Kidney epithelial cell (primary cell): ENCODE measurements around the gene RGPD3. TPM values are rescaled to one million over a fixed set of nuclear protein-coding genes. Genes with fewer than 3 reads are reported as not detected.
"Not testable (repeated sequence)": the region's sequence is repeated elsewhere in the genome, so short reads cannot be mapped to it uniquely, and the experiment has no call there.

Experiments
- DNase-seq: peaks from one replicate; pipeline ENCODE4 v3.0.0-alpha.2; 2010; ENCODE audit warnings: low read depth
- H3K27me3 ChIP-seq: 2 replicates; pipeline ENCODE4 v1.6.0; 2011; ENCODE audit warnings: low read length; ENCODE audit not compliant: control insufficient read depth, insufficient read depth
- H3K36me3 ChIP-seq: 2 replicates; pipeline ENCODE4 v1.5.1; 2011; ENCODE audit warnings: low read length; ENCODE audit not compliant: control insufficient read depth, insufficient read depth
- H3K4me3 ChIP-seq: 2 replicates; pipeline ENCODE4 v1.5.1; 2011; ENCODE audit warnings: low read depth, mild to moderate bottlenecking, control low read depth, low read length
- total RNA-seq: library from RNA; depleted of rRNA; stranded (reverse); fragments of >200 nt; gene quantifications from 2 replicates; pipeline ENCODE4 v1.2.3, GENCODE V29; 2015

RGPD3 gene
- total RNA-seq, 1 donor from 2014 or later = 0.46 TPM

GRCh38 chr2:106504787-106505186 is 36.6 kb upstream of the RGPD3 start:
- H3K36me3 ChIP-seq, H3K27me3 ChIP-seq, H3K4me3 ChIP-seq, DNase-seq: not testable (repeated sequence)

- not testable (repeated sequence) for H3K4me3 ChIP-seq, DNase-seq, H3K36me3 ChIP-seq, H3K27me3 ChIP-seq
Measured at GRCh38 chr2:106504192-106504591, 36.0 kb upstream of the RGPD3 start.

- not testable (repeated sequence) for H3K27me3 ChIP-seq, H3K4me3 ChIP-seq, DNase-seq, H3K36me3 ChIP-seq
Measured at GRCh38 chr2:106502351-106502750, 34.1 kb upstream of the RGPD3 start.

GRCh38 chr2:106500350-106500749 is 32.1 kb upstream of the RGPD3 start:
- H3K36me3 ChIP-seq, H3K4me3 ChIP-seq, DNase-seq, H3K27me3 ChIP-seq: not testable (repeated sequence)

GRCh38 chr2:106498549-106498948 is 30.3 kb upstream of the RGPD3 start:
- not testable (repeated sequence) for DNase-seq, H3K36me3 ChIP-seq, H3K4me3 ChIP-seq, H3K27me3 ChIP-seq

- not testable (repeated sequence) for DNase-seq, H3K4me3 ChIP-seq, H3K27me3 ChIP-seq, H3K36me3 ChIP-seq
Measured at GRCh38 chr2:106492913-106493312, 24.7 kb upstream of the RGPD3 start.

- not testable (repeated sequence) for H3K27me3 ChIP-seq, H3K36me3 ChIP-seq, DNase-seq, H3K4me3 ChIP-seq
Measured at GRCh38 chr2:106492399-106492798, 24.2 kb upstream of the RGPD3 start.

- H3K4me3 ChIP-seq, H3K27me3 ChIP-seq, H3K36me3 ChIP-seq, DNase-seq: not testable (repeated sequence)
Measured at GRCh38 chr2:106489701-106490100, 21.5 kb upstream of the RGPD3 start.

- not testable (repeated sequence) for H3K36me3 ChIP-seq, H3K4me3 ChIP-seq, H3K27me3 ChIP-seq, DNase-seq
Measured at GRCh38 chr2:106487386-106488191, 19.4 kb upstream of the RGPD3 start.

- not testable (repeated sequence) for H3K4me3 ChIP-seq, H3K27me3 ChIP-seq, H3K36me3 ChIP-seq, DNase-seq
Measured at GRCh38 chr2:106486551-106487385, 18.6 kb upstream of the RGPD3 start, which contains the start of gene CD8B2. Gene CD8B2 (plus strand): TSS chr2:106487364. CDS start chr2:106487427, 63 bp downstream.

- not testable (repeated sequence) for DNase-seq, H3K36me3 ChIP-seq, H3K4me3 ChIP-seq, H3K27me3 ChIP-seq
Measured at GRCh38 chr2:106479563-106479962, 11.3 kb upstream of the RGPD3 start.

- not testable (repeated sequence) for DNase-seq
Measured at GRCh38 chr2:106477647-106478046, 9.4 kb upstream of the RGPD3 start.

More at GRCh38 chr2:106477647-106478046, 9.4 kb upstream of the RGPD3 start:
- not testable (repeated sequence) for H3K36me3 ChIP-seq, H3K4me3 ChIP-seq, H3K27me3 ChIP-seq
